Muscle layer of duodenum (tissue), 2 donors: ENCODE measurements around the gene SCN2B.
"Not testable (repeated sequence)": the region's sequence is repeated elsewhere in the genome, so short reads cannot be mapped to it uniquely, and the experiment has no call there.

ENCODE experiments used
- H3K27ac ChIP-seq: one replicate; pipeline ENCODE4 v1.7.0; 2013; ENCODE audit warnings: mild to moderate bottlenecking, low read length
- H3K27me3 ChIP-seq: one replicate; pipeline ENCODE4 v1.7.0; 2013; ENCODE audit warnings: low read depth, mild to moderate bottlenecking, control low read depth, low read length
- H3K36me3 ChIP-seq, 2 donors: one replicate each; pipeline ENCODE4 v1.7.0; 2013; ENCODE audit warnings: low read length in 2 of 2, control low read depth in 1 of 2, mild to moderate bottlenecking in 1 of 2; ENCODE audit not compliant: insufficient read depth in 2 of 2, control insufficient read depth in 1 of 2
- H3K4me1 ChIP-seq, 2 donors: one replicate each; pipeline ENCODE4 v1.7.0; 2013; ENCODE audit warnings: low read length in 2 of 2, mild to moderate bottlenecking in 2 of 2, control low read depth in 1 of 2, moderate library complexity in 1 of 2; ENCODE audit not compliant: insufficient read depth in 2 of 2, control insufficient read depth in 1 of 2
- H3K4me3 ChIP-seq, 2 donors: one replicate each; pipeline ENCODE4 v1.7.0; 2013; ENCODE audit warnings: low read length in 2 of 2, low read depth in 1 of 2, mild to moderate bottlenecking in 1 of 2
- H3K9me3 ChIP-seq, 2 donors: one replicate each; pipeline ENCODE4 v1.7.0; 2013; ENCODE audit warnings: low read length in 2 of 2, control low read depth in 1 of 2, mild to moderate bottlenecking in 1 of 2; ENCODE audit not compliant: control insufficient read depth in 1 of 2
- donor health status: healthy.

Gene SCN2B

GRCh38 chr11:118205606-118206378 is 29.4 kb upstream of the SCN2B start:
- H3K9me3 ChIP-seq: no peaks in the 10 kb centered on the region
- H3K4me1 ChIP-seq: peaks cover 0 to 19% of the 10 kb centered on the region in 2 donors
- peak overlapping the region; percentile 47 for H3K27ac ChIP-seq
- H3K36me3 ChIP-seq: no peaks in the 10 kb centered on the region
- no peak overlapping the region for H3K4me3 ChIP-seq
- H3K27me3 ChIP-seq: no peaks in the 10 kb centered on the region

- Histone ChIP-seq H3K27ac (peak overlapping the region; percentile 19), H3K9me3 (no peaks in the 10 kb centered on the region), H3K4me3 (no peak overlapping the region), H3K36me3 (no peaks in the 10 kb centered on the region), H3K27me3 (no peaks in the 10 kb centered on the region), H3K4me1 (peaks cover 0 to 19% of the 10 kb centered on the region in 2 donors)
These were observed 26.4 kb upstream of the SCN2B start for GRCh38 chr11:118202599-118203422.

GRCh38 chr11:118201966-118202365 is 25.5 kb upstream of the SCN2B start:
- peak overlapping the region; percentile 19 for H3K27ac ChIP-seq
- no peak overlapping the region for H3K4me3 ChIP-seq
- H3K9me3 ChIP-seq: no peaks in the 10 kb centered on the region
- no peaks in the 10 kb centered on the region for H3K36me3 ChIP-seq
- no peaks in the 10 kb centered on the region for H3K27me3 ChIP-seq
- peaks cover 0 to 17% of the 10 kb centered on the region in 2 donors for H3K4me1 ChIP-seq

- Histone ChIP-seq H3K27me3 (no peaks in the 10 kb centered on the region), H3K4me1 (peaks cover 0 to 8% of the 10 kb centered on the region in 2 donors), H3K4me3 (no peak overlapping the region), H3K9me3 (no peaks in the 10 kb centered on the region), H3K27ac (no peak overlapping the region), H3K36me3 (no peaks in the 10 kb centered on the region)
These were observed 24.7 kb upstream of the SCN2B start for GRCh38 chr11:118200901-118201680.

- Histone ChIP-seq H3K27me3 (no peaks in the 10 kb centered on the region), H3K9me3 (no peaks in the 10 kb centered on the region), H3K4me1 (peaks cover under 1 to 4% of the 10 kb centered on the region in 2 donors), H3K27ac (no peak overlapping the region), H3K36me3 (no peaks in the 10 kb centered on the region), H3K4me3 (no peak overlapping the region)
These were observed 24.1 kb upstream of the SCN2B start for GRCh38 chr11:118200497-118200896.

GRCh38 chr11:118199135-118199534 is 22.7 kb upstream of the SCN2B start:
- Histone ChIP-seq H3K4me1 (peaks cover 14% of the 10 kb centered on the region in 2 donors), H3K9me3 (no peaks in the 10 kb centered on the region), H3K36me3 (no peaks in the 10 kb centered on the region), H3K27ac (no peak overlapping the region), H3K27me3 (no peaks in the 10 kb centered on the region), H3K4me3 (no peak overlapping the region)

- Histone ChIP-seq H3K36me3 (no peaks in the 10 kb centered on the region), H3K27ac (no peak overlapping the region), H3K4me3 (no peak overlapping the region), H3K9me3 (no peaks in the 10 kb centered on the region), H3K27me3 (no peaks in the 10 kb centered on the region), H3K4me1 (peaks cover 14 to 15% of the 10 kb centered on the region in 2 donors)
These were observed 21.9 kb upstream of the SCN2B start for GRCh38 chr11:118198370-118198769.

GRCh38 chr11:118194835-118195627 is 18.6 kb upstream of the SCN2B start:
- Histone ChIP-seq H3K36me3 (no peaks in the 10 kb centered on the region), H3K27ac (peak overlapping the region; percentile 79), H3K27me3 (no peaks in the 10 kb centered on the region), H3K4me3 (no peak overlapping the region), H3K9me3 (no peaks in the 10 kb centered on the region), H3K4me1 (peaks cover 10 to 15% of the 10 kb centered on the region in 2 donors)

- no peaks in the 10 kb centered on the region for H3K36me3 ChIP-seq
- H3K27me3 ChIP-seq: no peaks in the 10 kb centered on the region
- no peaks in the 10 kb centered on the region for H3K9me3 ChIP-seq
- H3K4me3 ChIP-seq: no peak overlapping the region
- peaks cover 10 to 15% of the 10 kb centered on the region in 2 donors for H3K4me1 ChIP-seq
- H3K27ac ChIP-seq: peak overlapping the region; percentile 79
These were observed 17.6 kb upstream of the SCN2B start for GRCh38 chr11:118193910-118194566.

GRCh38 chr11:118192817-118193216 is 16.4 kb upstream of the SCN2B start:
- peaks cover 10 to 15% of the 10 kb centered on the region in 2 donors for H3K4me1 ChIP-seq
- H3K36me3 ChIP-seq, H3K9me3 ChIP-seq: not testable (repeated sequence)

More at GRCh38 chr11:118192817-118193216, 16.4 kb upstream of the SCN2B start:
- H3K27ac ChIP-seq, H3K27me3 ChIP-seq, H3K4me3 ChIP-seq: not testable (repeated sequence)
